Smooth muscle cell (in vitro differentiated cells): Measurements from ENCODE around the gene CEPT1. TPM values are rescaled to one million over a fixed set of nuclear protein-coding genes. Genes with fewer than 3 reads are reported as not detected.

Experiments
- DNase-seq: peaks from one replicate; lab custom pipeline; 2025; ENCODE audit not compliant: unreplicated experiment; lab: John Stamatoyannopoulos, UW
- H2AFZ ChIP-seq: fragments of 200-600 bp; sonication (generic); 2 replicates; pipeline ENCODE4 v1.6.0; 2016; ENCODE audit warnings: antibody characterized with exemption, low read depth, mild to moderate bottlenecking
- H3F3A ChIP-seq: fragments of 200-600 bp; sonication (generic); 2 replicates; pipeline ENCODE4 v1.6.0; 2017; ENCODE audit warnings: antibody characterized with exemption, low read depth
- H3K27ac ChIP-seq: fragments of 200-600 bp; sonication (generic); 2 replicates; pipeline ENCODE4 v1.5.1; 2016; ENCODE audit warnings: low read depth, mild to moderate bottlenecking
- H3K27me3 ChIP-seq: fragments of 200-600 bp; sonication (generic); 2 replicates; pipeline ENCODE4 v1.6.1; 2016; ENCODE audit warnings: low read depth, mild to moderate bottlenecking
- H3K36me3 ChIP-seq: fragments of 200-600 bp; sonication (generic); 2 replicates; pipeline ENCODE4 v1.5.1; 2016; ENCODE audit warnings: low read depth
- H3K4me1 ChIP-seq: fragments of 200-600 bp; sonication (generic); 2 replicates; pipeline ENCODE4 v1.5.1; 2016; ENCODE audit warnings: low read depth
- H3K4me2 ChIP-seq: fragments of 200-600 bp; sonication (generic); 2 replicates; pipeline ENCODE4 v1.6.0; 2016; ENCODE audit warnings: mild to moderate bottlenecking
- H3K4me3 ChIP-seq: fragments of 200-600 bp; sonication (generic); 2 replicates; pipeline ENCODE4 v1.5.1; 2016; ENCODE audit warnings: mild to moderate bottlenecking
- H3K79me2 ChIP-seq: fragments of 200-600 bp; sonication (generic); 2 replicates; pipeline ENCODE4 v1.6.0; 2016; ENCODE audit warnings: low read depth, mild to moderate bottlenecking
- H3K9ac ChIP-seq: fragments of 200-600 bp; sonication (generic); 2 replicates; pipeline ENCODE4 v1.6.0; 2016; ENCODE audit warnings: low read depth
- H3K9me3 ChIP-seq: fragments of 200-600 bp; sonication (generic); replicated peaks from 2 replicates; pipeline ENCODE4 v1.5.1; 2016; ENCODE audit warnings: low read depth
- H4K20me1 ChIP-seq: fragments of 200-600 bp; sonication (generic); 2 replicates; pipeline ENCODE4 v1.6.0; 2016; ENCODE audit warnings: low read depth
- CTCF ChIP-seq: fragments of 200-600 bp; sonication (generic); IDR thresholded peaks from 2 replicates; pipeline ENCODE4 v1.5.1; 2017; ENCODE audit warnings: borderline replicate concordance, mild to moderate bottlenecking, antibody characterized with exemption; ENCODE audit not compliant: insufficient read depth, poor library complexity, severe bottlenecking
- WGBS: methylation state at CpG from one replicate; pipeline ENCODE4 v1.1.7; 2016; ENCODE audit warnings: low lambda C conversion rate; 5-methylcytosine and 5-hydroxymethylcytosine counted together
- polyA plus RNA-seq: library from polyadenylated mRNA; unstranded; fragments of >200 nt; fragmentation: Nextera tagmentation; extraction: Ambion mirVana; gene quantifications from 2 replicates; pipeline ENCODE4 v1.2.1, GENCODE V29; 2016
- total RNA-seq: library from RNA; depleted of rRNA; stranded (reverse); fragments of >200 nt; gene quantifications from 2 replicates; pipeline ENCODE4 v1.2.3, GENCODE V29; 2014

The CEPT1 gene
- total and polyA plus RNA-seq, 2 experiments from 2014 or later: 19.4 to 36.8 TPM

- no peaks in the 10 kb centered on the region for H4K20me1 ChIP-seq
- no peak for TF ChIP-seq CTCF
- peaks cover 16% of the 10 kb centered on the region for H3K4me1 ChIP-seq
- peak overlapping the region; percentile 61 for H3K4me2 ChIP-seq
- peak overlapping the region; percentile 94 for H3K27ac ChIP-seq
- H3K9ac ChIP-seq: peak overlapping the region; percentile 60
- WGBS: 31% methylated on average over 3 of the region's 3 CpGs
- no peaks in the 10 kb centered on the region for H3K27me3 ChIP-seq
- H3K36me3 ChIP-seq: no peaks in the 10 kb centered on the region
- H3K9me3 ChIP-seq: no peaks in the 10 kb centered on the region
- H2AFZ ChIP-seq: no peak overlapping the region
- DNase-seq: no peak
- H3F3A ChIP-seq: peaks cover 28% of the 10 kb centered on the region
- no peak overlapping the region for H3K4me3 ChIP-seq
- H3K79me2 ChIP-seq: no peaks in the 10 kb centered on the region
Measured at GRCh38 chr1:111191496-111191895, 51.5 kb downstream of the CEPT1 start.

GRCh38 chr1:111192074-111192473 lies 52.1 kb downstream of the CEPT1 start:
- no peaks in the 10 kb centered on the region for H3K9me3 ChIP-seq
- H3K79me2 ChIP-seq: no peaks in the 10 kb centered on the region
- TF ChIP-seq CTCF: no peak
- WGBS: 91% methylated on average over 5 of the region's 5 CpGs
- H4K20me1 ChIP-seq: no peaks in the 10 kb centered on the region
- H3K27ac ChIP-seq: peak overlapping the region; percentile 94
- no peaks in the 10 kb centered on the region for H3K36me3 ChIP-seq
- peak overlapping the region; percentile 60 for H3K9ac ChIP-seq
- no peak overlapping the region for H2AFZ ChIP-seq
- no peaks in the 10 kb centered on the region for H3K27me3 ChIP-seq
- no peak overlapping the region for H3K4me3 ChIP-seq
- no peak for DNase-seq
- peak overlapping the region; percentile 61 for H3K4me2 ChIP-seq
- H3K4me1 ChIP-seq: peaks cover 16% of the 10 kb centered on the region
- peaks cover 28% of the 10 kb centered on the region for H3F3A ChIP-seq

GRCh38 chr1:111192658-111193519 lies 52.9 kb downstream of the CEPT1 start:
- peak overlapping the region; percentile 77 for H2AFZ ChIP-seq
- peaks cover 16% of the 10 kb centered on the region for H3K4me1 ChIP-seq
- DNase-seq: no peak
- TF ChIP-seq CTCF: no peak
- peak overlapping the region; percentile 60 for H3K9ac ChIP-seq
- H4K20me1 ChIP-seq: no peaks in the 10 kb centered on the region
- no peak overlapping the region for H3K4me3 ChIP-seq
- H3K9me3 ChIP-seq: no peaks in the 10 kb centered on the region
- no peaks in the 10 kb centered on the region for H3K79me2 ChIP-seq
- WGBS: 27% methylated on average over 10 of the region's 10 CpGs
- peak overlapping the region; percentile 94 for H3K27ac ChIP-seq
- peaks cover 28% of the 10 kb centered on the region for H3F3A ChIP-seq
- no peaks in the 10 kb centered on the region for H3K27me3 ChIP-seq
- no peaks in the 10 kb centered on the region for H3K36me3 ChIP-seq
- H3K4me2 ChIP-seq: peak overlapping the region; percentile 73
